C4-2B (cell line): ENCODE data around the gene ARHGDIB.

Experiments used
- CTCF ChIP-seq: fragments of 450-650 bp; conservative IDR thresholded peaks from 2 replicates; pipeline ENCODE4 v1.5.1; 2017; ENCODE audit warnings: mild to moderate bottlenecking
- ZFX ChIP-seq: fragments of 450-650 bp; IDR thresholded peaks from 2 replicates; pipeline ENCODE4 v1.6.1; 2017

GRCh38 chr12:14946162-14946561 is 15.2 kb downstream of the ARHGDIB start:
- no peak for TF ChIP-seq CTCF
- TF ChIP-seq ZFX: no peak
